NCI-H446 (cell line): ENCODE measurements around the gene HECTD3.
"Not testable (repeated sequence)": the region's sequence is repeated elsewhere in the genome, so short reads cannot be mapped to it uniquely, and the experiment has no call there.

ENCODE experiments used
- DNase-seq, 2 experiments: peaks; one replicate each; lab custom pipeline; 2025; lab: John Stamatoyannopoulos, UW

HECTD3 gene

GRCh38 chr1:44988531-44989156, 22.5 kb downstream of the HECTD3 start:
- no peak for DNase-seq

DNA sequence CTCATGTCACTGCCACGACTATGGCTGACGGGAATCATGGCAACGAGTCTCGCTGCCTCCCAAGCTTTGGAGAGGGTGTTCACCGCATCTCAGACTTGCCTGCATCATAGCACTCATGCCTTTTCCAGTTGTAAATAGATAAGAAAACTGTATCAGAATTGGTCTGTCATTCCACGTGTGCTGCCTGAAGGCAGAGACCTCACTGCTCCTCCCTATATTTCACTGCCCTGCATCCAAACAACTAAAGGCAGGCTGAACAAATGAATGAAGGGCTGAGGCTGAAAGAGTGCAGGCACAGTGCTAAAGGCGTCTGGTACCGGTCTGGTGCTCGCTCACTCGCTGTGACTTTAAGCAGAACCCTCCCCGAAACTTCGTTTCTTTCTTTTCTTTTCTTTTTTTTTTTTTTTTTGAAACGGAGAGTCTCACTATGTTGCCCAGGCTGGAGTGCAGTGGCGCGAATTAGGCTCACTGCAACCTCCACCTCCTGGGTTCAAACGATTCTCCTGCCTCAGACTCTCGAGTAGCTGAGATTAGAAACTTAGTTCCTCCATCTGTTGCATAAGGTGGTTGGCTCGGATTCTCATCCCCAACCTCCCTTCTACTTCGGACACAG, 25.3 kb downstream of the HECTD3 start:
- no peak for DNase-seq

- not testable (repeated sequence) for DNase-seq
Observed at GRCh38 chr1:44977372-44977771, 33.8 kb downstream of the HECTD3 start.

DNA sequence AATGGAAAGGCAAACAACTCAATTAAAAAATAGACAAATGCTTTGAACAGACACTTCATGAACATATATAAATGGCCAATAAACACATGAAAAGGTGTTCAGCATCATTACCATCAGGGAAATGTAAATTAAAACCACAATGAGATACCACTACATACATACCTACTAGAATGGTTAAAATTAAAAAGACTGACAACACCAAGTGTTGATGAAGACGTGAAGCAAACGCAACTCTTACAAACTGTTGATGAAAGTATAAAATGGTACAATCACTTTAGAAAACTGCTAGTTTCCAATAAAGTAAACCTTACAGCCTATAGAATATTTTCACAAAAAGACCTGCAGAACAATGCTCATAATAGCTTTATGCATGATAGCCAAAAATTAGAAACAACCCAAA, 34.9 kb downstream of the HECTD3 start:
- DNase-seq = no peak

DNA sequence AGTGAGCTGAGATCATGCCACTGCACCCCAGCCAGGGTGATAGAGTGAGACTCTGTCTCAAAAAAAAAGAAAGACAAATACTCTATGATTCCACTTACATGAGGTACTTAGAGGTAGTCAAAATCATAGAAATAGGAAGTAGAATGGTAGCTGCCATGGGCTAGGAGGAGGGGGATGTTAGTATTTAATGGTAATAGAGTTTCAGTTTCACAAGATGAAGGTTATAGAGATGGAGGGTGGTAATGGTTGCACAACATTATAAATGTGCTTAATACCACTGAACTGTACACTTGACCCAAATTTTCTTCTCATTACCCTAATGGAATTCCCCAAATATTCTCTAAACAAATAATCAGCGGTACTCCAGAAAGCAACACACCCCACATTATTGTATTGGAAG, 37.5 kb downstream of the HECTD3 start:
- DNase-seq = no peak

DNA sequence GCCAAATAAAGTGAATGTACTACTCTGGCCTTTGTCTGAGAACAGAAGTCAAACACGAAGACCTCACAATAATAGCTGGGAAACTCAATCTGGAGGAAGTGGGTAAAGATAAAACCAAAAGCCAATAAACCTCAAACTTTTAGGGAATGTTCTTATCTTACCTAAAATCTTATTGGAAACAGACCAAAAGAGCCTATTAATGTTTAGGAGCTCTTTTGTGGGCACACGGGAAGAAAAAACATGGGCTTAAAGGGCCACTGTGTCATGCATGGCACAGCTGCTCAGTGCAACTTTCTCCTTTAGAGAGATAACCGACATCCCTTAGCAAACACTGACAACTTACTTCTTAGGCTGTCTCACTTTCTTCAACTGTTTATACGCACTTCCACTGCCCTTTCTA, 40.8 kb downstream of the HECTD3 start:
- no peak for DNase-seq

DNA sequence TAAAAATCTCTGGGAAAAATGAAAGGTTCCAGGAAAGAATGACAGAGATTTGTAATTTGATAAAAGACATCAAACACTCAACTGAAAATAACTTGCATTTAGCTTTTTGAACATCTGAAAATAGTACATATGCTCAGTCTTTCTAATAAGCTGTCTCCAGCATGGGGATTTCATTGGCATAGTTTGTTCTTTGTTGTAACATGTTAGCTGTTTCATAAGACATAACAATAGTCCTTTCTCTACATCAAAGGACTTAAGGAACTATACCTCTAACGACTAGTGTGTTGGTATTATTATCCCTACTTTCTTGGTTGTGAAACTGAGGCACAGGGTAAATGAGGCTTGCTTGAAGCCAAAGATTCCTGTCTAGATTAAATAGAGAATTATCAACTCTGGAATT, 46.7 kb downstream of the HECTD3 start:
- no peak for DNase-seq

GRCh38 chr1:44962729-44963128, 48.4 kb downstream of the HECTD3 start:
- DNase-seq = peak in 1 of 2 experiments; percentile 53

DNA sequence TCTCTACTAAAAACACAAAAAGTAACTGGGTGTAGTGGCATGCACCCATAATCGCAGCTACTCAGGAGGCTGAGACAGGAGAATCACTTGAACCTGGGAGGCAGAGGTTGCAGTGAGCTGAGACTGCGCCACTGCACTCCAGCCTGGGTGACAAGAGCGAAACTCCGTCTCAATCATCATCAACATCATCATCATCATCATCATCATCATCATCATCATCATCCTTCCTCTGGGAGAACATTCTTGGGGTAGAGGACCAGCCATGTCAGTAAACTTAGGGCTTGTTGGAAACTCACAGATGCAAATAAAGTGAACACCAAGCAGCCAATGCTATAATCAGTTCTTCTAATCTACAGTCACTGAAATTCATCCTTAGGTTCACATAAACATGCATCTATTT, 49.1 kb downstream of the HECTD3 start:
- DNase-seq = not testable (repeated sequence)

GRCh38 chr1:44957566-44957965, 53.6 kb downstream of the HECTD3 start:
- DNase-seq = not testable (repeated sequence)

DNA sequence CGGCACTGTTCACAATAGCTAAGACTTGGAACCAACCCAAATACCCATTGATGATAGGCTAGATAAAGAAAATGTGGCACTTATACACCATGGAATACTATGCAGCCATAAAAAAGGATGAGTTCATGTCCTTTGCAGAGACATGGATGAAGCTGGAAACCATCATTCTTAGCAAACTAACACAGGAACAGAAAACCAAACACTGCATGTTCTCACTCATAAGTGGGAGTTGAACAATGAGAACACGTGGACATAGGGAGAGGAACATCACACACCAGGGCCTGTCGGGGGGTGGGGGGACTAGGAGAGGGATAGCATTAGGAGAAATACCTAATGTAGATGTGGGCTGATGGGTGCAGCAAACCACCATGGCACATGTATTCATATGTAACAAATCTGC, 55.0 kb downstream of the HECTD3 start:
- DNase-seq = not testable (repeated sequence)
